K562 (cell line): ENCODE data around the gene EFNA1. TPM values are rescaled to one million over a fixed set of nuclear protein-coding genes. Genes with fewer than 3 reads are reported as not detected.

Experiments used
- ARNT ChIP-seq, 2 experiments: fragments of 450-650 bp; IDR thresholded peaks; 2 replicates each; pipeline ENCODE4 v1.6.1; 2016; ENCODE audit warnings: mild to moderate bottlenecking in 1 of 2
- BCL6 ChIP-seq: fragments of 250-450 bp; sonication (Bioruptor Pico); IDR thresholded peaks from 2 replicates; pipeline ENCODE4 v1.4.0; 2020
- CBX8 ChIP-seq: fragments of 200-600 bp; sonication (generic); IDR thresholded peaks from 2 replicates; pipeline ENCODE4 v1.6.1; 2012; ENCODE audit warnings: borderline replicate concordance, mixed run types, low read depth, mild to moderate bottlenecking, moderate library complexity, mixed read lengths, low read length, control low read depth, inconsistent platforms; ENCODE audit not compliant: poor library complexity, severe bottlenecking; ENCODE audit errors: extremely low read depth
- CREM ChIP-seq: IDR thresholded peaks from 2 replicates; pipeline ENCODE4 v1.6.1; 2014; ENCODE audit warnings: antibody characterized with exemption, low read depth
- CTBP1 ChIP-seq: fragments of 450-650 bp; IDR thresholded peaks from 2 replicates; pipeline ENCODE4 v1.6.1; 2016; ENCODE audit warnings: borderline replicate concordance
- DLX4 ChIP-seq: fragments of 250-450 bp; sonication (Bioruptor Pico); IDR thresholded peaks from 2 replicates; pipeline ENCODE4 v1.6.1; 2021; ENCODE audit warnings: mild to moderate bottlenecking
- GABPB1 ChIP-seq: sonication (generic); formaldehyde crosslinking; IDR thresholded peaks from 2 replicates; pipeline ENCODE4 v1.8.0; 2022; ENCODE audit warnings: mild to moderate bottlenecking, missing genetic modification reagents
- GATAD2A ChIP-seq: fragments of 450-650 bp; IDR thresholded peaks from 2 replicates; pipeline ENCODE4 v1.6.1; 2017
- HDAC6 ChIP-seq: IDR thresholded peaks from 2 replicates; pipeline ENCODE4 v1.6.1; 2012; ENCODE audit warnings: low read depth, mild to moderate bottlenecking, control low read depth, inconsistent platforms, low read length, moderate library complexity
- IRF2 ChIP-seq: sonication (generic); formaldehyde crosslinking; IDR thresholded peaks from 2 replicates; pipeline ENCODE4 v1.8.1; 2022; ENCODE audit warnings: mild to moderate bottlenecking, missing genetic modification reagents
- KHSRP ChIP-seq: fragments of 450-650 bp; IDR thresholded peaks from 2 replicates; pipeline ENCODE4 v1.6.1; 2017
- MCM3 ChIP-seq: fragments of 450-650 bp; IDR thresholded peaks from 2 replicates; pipeline ENCODE4 v1.6.1; 2016
- MYNN ChIP-seq, 2 experiments: sonication (generic); formaldehyde crosslinking in 1 of 2; IDR thresholded peaks; 2 replicates each; pipeline versions ENCODE4 v1.5.0 to v1.6.1; 2016 to 2020; ENCODE audit warnings: antibody characterized with exemption in 1 of 2, missing genetic modification reagents in 1 of 2
- NFE2L1 ChIP-seq: fragments of 450-650 bp; IDR thresholded peaks from 2 replicates; pipeline ENCODE4 v1.6.1; 2016; ENCODE audit warnings: missing genetic modification characterization, low read depth, mild to moderate bottlenecking, missing compliant biosample characterization, moderate library complexity, borderline replicate concordance
- SMAD3 ChIP-seq: fragments of 450-650 bp; formaldehyde crosslinking; conservative IDR thresholded peaks from 2 replicates; pipeline ENCODE4 v1.4.0; 2020; ENCODE audit warnings: mild to moderate bottlenecking
- SMC3 ChIP-seq: conservative IDR thresholded peaks from 2 replicates; pipeline ENCODE4 v1.6.1; 2011; ENCODE audit warnings: low read depth, low read length, improper control_type of control experiment; ENCODE audit not compliant: insufficient read depth
- WHSC1 ChIP-seq: IDR thresholded peaks from one replicate; pipeline ENCODE4 v1.6.1; 2012; ENCODE audit warnings: low read length, control low read depth, inconsistent platforms
- YY1 ChIP-seq, 3 experiments: IDR thresholded peaks; 2 replicates each; pipeline ENCODE4 v1.6.1; 2011; ENCODE audit warnings: low read length in 2 of 3, mild to moderate bottlenecking in 2 of 3, moderate library complexity in 2 of 3, borderline replicate concordance in 1 of 3, control low read depth in 1 of 3, low read depth in 1 of 3; ENCODE audit not compliant: insufficient read depth in 3 of 3, insufficient replicate concordance in 2 of 3, control insufficient read depth in 1 of 3, insufficient read length in 1 of 3; ENCODE audit errors: extremely low read depth in 1 of 3
- ZNF740 ChIP-seq, 3 experiments: fragments of 200-800 bp in 1 of 3; sonication (Bioruptor generic) in 1 of 3; sonication (generic) in 1 of 3; formaldehyde crosslinking in 1 of 3; IDR thresholded peaks; 2 replicates each; pipeline versions ENCODE4 v1.6.1 to v1.8.0; 2016 to 2022; ENCODE audit warnings: mild to moderate bottlenecking in 2 of 3, missing compliant biosample characterization in 2 of 3, missing genetic modification characterization in 2 of 3, missing genetic modification reagents in 1 of 3
- polyA plus RNA-seq, 8 experiments: library from polyadenylated mRNA; depleted of rRNA in 4 of 8; stranded (reverse) in 5 of 8; unstranded in 3 of 8; fragments of >200 nt; fragmentation: Nextera tagmentation in 2 of 8; fragmentation: Illumina TruSeq in 1 of 8; extraction: Ambion mirVana in 2 of 8; extraction: Trizol in 1 of 8; gene quantifications; 2 replicates each; pipeline versions ENCODE4 v1.2.1 to v1.2.3, GENCODE V29; 2011 to 2014; ENCODE audit warnings: inconsistent platforms in 1 of 8, missing spikeins in 1 of 8
- total RNA-seq, 7 experiments: library from RNA; depleted of rRNA in 6 of 7; stranded (reverse); fragments of >200 nt in 6 of 7; fragmentation: Illumina TruSeq in 2 of 7; extraction: Trizol in 2 of 7; gene quantifications; 2 replicates each; pipeline versions ENCODE4 v1.2.1 to v1.2.3, GENCODE V29; 2011 to 2021; ENCODE audit warnings: low replicate concordance in 1 of 7

EFNA1 gene
- total and polyA plus RNA-seq, 9 of the 15 experiments (the other 6 are each of a cell fraction or from before 2014, with no cell fraction given) = 2.1 to 9.3 (median 3.0) TPM

GRCh38 chr1:155176544-155177071 lies 48.9 kb downstream of the EFNA1 start (continued):
- TF ChIP-seq ARNT (IDR thresholded peaks at IDR 0.05) (no peak), SMAD3 (CRISPR knock-in tag) (0 out of 2 replicates have a peak, but pooled peaks have one; percentile 52), IRF2 (CRISPR knock-in tag) (no peak), MCM3 (no peak), GABPB1 (CRISPR knock-in tag) (no peak), WHSC1 (peak; percentile 23), ZNF740 (CRISPR knock-in tag; IDR thresholded peaks at IDR 0.05) (peak; percentile 51; the same call in 1 of the 2 replicates), ZNF740 (tag; IDR thresholded peaks at IDR 0.05) (no peak), BCL6 (no peak), MYNN (IDR thresholded peaks at IDR 0.05) (peak; percentile 80; the same call in 1 of the 2 replicates), MYNN (CRISPR knock-in tag; IDR thresholded peaks at IDR 0.05) (no peak), CREM (peak; percentile 39; the same call in 1 of the 2 replicates), NFE2L1 (tag) (no peak), HDAC6 (no peak), YY1 (IDR thresholded peaks at IDR 0.05; ENCODE audit: borderline replicate concordance in 1 of 3, control insufficient read depth in 1 of 3, extremely low read depth in 1 of 3, insufficient read depth in 3 of 3, insufficient read length in 1 of 3, insufficient replicate concordance in 2 of 3, low read depth in 1 of 3, low read length in 2 of 3) (peak in 2 of 3 experiments; percentile 36), KHSRP (no peak), CTBP1 (peak; percentile 74; the same call in 1 of the 2 replicates), CBX8 (no peak), DLX4 (CRISPR knock-in tag) (no peak), GATAD2A (0 out of 2 replicates have a peak, but pooled peaks have one; percentile 37), SMC3 (peak; percentile 72)
